ENCODE measurements around the gene RABGAP1L.

GRCh38 chr1:174190691-174191199 is 31.4 kb downstream of the RABGAP1L start:
- no peak for TF ChIP-seq CTCF (IDR thresholded peaks at IDR 0.05 in 2 of 3, conservative IDR thresholded peaks at IDR 0.05 in 1 of 3; ENCODE audit: control insufficient read depth in 2 of 3, extremely low read depth in 1 of 3, insufficient read depth in 1 of 3, low read depth in 3 of 3, low read length in 3 of 3)
- TF ChIP-seq CEBPB (IDR thresholded peaks at IDR 0.05; ENCODE audit: borderline replicate concordance in 1 of 2, low read depth in 2 of 2, low read length in 2 of 2) = no peak
- no peak for TF ChIP-seq ZBED1 (IDR thresholded peaks at IDR 0.05; ENCODE audit: borderline replicate concordance)

Measured in GM12878 (cell line).